WTC11 (cell line): Measurements from ENCODE around the gene PDPK1. TPM values are rescaled to one million over a fixed set of nuclear protein-coding genes. Genes with fewer than 3 reads are reported as not detected.
A peak's percentile ranks its signal among the peaks of the same experiment; 100 is the strongest.
"Not testable (repeated sequence)": the region's sequence is repeated elsewhere in the genome, so short reads cannot be mapped to it uniquely, and the experiment has no call there.

Experiments used
- ATAC-seq: fragments of 200-7000 bp; cut with Tn5 transposase; 2 replicates; pipeline ENCODE4 v1.10.0; 2021; ENCODE audit warnings: mild to moderate bottlenecking, moderate library complexity
- CTCF ChIA-PET: fragments of 300-600 bp; sonication (Branson Sonifier 250); formaldehyde crosslinking; loops from one replicate; lab custom pipeline; 2021; ENCODE audit warnings: antibody characterized with exemption; lab: Charles Lee
- POLR2A ChIA-PET: fragments of 350-600 bp; sonication (Branson Sonifier 250); formaldehyde crosslinking; loops from one replicate; lab custom pipeline; 2021; ENCODE audit warnings: antibody characterized with exemption; lab: Charles Lee
- DNase-seq: peaks from one replicate; pipeline ENCODE4 v3.0.0; 2021; ENCODE audit warnings: low spot score
- H3K27ac Mint-ChIP-seq: 2 replicates; pipeline ENCODE4 v1.8.0; 2021; ENCODE audit warnings: mixed read lengths
- H3K27me3 Mint-ChIP-seq: 2 replicates; pipeline ENCODE4 v1.8.0; 2021; ENCODE audit warnings: low read depth, mild to moderate bottlenecking, moderate library complexity, mixed read lengths
- H3K36me3 Mint-ChIP-seq: 2 replicates; pipeline ENCODE4 v1.8.0; 2021; ENCODE audit warnings: mixed read lengths
- H3K4me1 Mint-ChIP-seq: 2 replicates; pipeline ENCODE4 v1.8.0; 2022; ENCODE audit warnings: mixed read lengths
- H3K4me3 Mint-ChIP-seq: 2 replicates; pipeline ENCODE4 v1.8.0; 2021; ENCODE audit warnings: mild to moderate bottlenecking, moderate library complexity, mixed read lengths
- H3K9me3 Mint-ChIP-seq: 2 replicates; pipeline ENCODE4 v1.8.0; 2021; ENCODE audit warnings: mixed read lengths
- AR ChIP-seq: fragments of 250-450 bp; sonication (Bioruptor Pico); IDR thresholded peaks from 2 replicates; pipeline ENCODE4 v1.9.0; 2021; ENCODE audit warnings: mild to moderate bottlenecking
- ATF3 ChIP-seq: sonication (generic); formaldehyde crosslinking; conservative IDR thresholded peaks from 2 replicates; pipeline ENCODE4 v1.8.1; 2022; ENCODE audit warnings: mild to moderate bottlenecking, missing genetic modification reagents
- GABPB1 ChIP-seq: sonication (generic); formaldehyde crosslinking; IDR thresholded peaks from 2 replicates; pipeline ENCODE4 v1.8.1; 2023; ENCODE audit warnings: mild to moderate bottlenecking, missing genetic modification reagents
- GTF2I ChIP-seq: fragments of 250-450 bp; sonication (Bioruptor Pico); conservative IDR thresholded peaks from 2 replicates; pipeline ENCODE4 v1.4.0; 2021; ENCODE audit warnings: mild to moderate bottlenecking
- total RNA-seq: library from RNA; stranded (reverse); gene quantifications from 3 replicates; pipeline ENCODE4 v1.2.3, GENCODE V29; 2021

Gene PDPK1
- total RNA-seq, 1 experiment from 2014 or later = 31.4 TPM

- ATAC-seq, POLR2A ChIA-PET, CTCF ChIA-PET, DNase-seq, H3K4me3 Mint-ChIP-seq, H3K36me3 Mint-ChIP-seq, H3K9me3 Mint-ChIP-seq, H3K27me3 Mint-ChIP-seq, H3K27ac Mint-ChIP-seq: not testable (repeated sequence)
- peaks cover 12% of the 10 kb centered on the region for H3K4me1 Mint-ChIP-seq
- TF ChIP-seq GABPB1 (CRISPR knock-in tag) = peak; percentile 39; the same call in 1 of the 2 replicates
These were observed 3.6 kb downstream of the PDPK1 start for GRCh38 chr16:2541409-2541808.

- H3K27me3 Mint-ChIP-seq, H3K9me3 Mint-ChIP-seq, DNase-seq, ATAC-seq, H3K36me3 Mint-ChIP-seq, H3K4me3 Mint-ChIP-seq, H3K4me1 Mint-ChIP-seq: not testable (repeated sequence)
- ChIA-PET CTCF (interaction anchor here (0.6 kb wide), 2 partner anchors 11 to 31 kb away, joined by 3 read pairs; no protein-coding TSS in a partner anchor), POLR2A (interaction anchor here (0.6 kb wide), 1 partner anchor 8 kb away, joined by 3 read pairs; no protein-coding TSS in a partner anchor)
- H3K27ac Mint-ChIP-seq = peak overlapping the region; percentile 32; the same call in 1 of the 2 replicates
These were observed 6.0 kb downstream of the PDPK1 start for GRCh38 chr16:2543771-2544170.

- not testable (repeated sequence) for H3K9me3 Mint-ChIP-seq, H3K36me3 Mint-ChIP-seq
These were observed 12.6 kb downstream of the PDPK1 start for GRCh38 chr16:2550283-2550878.

GRCh38 chr16:2551420-2551889 lies 13.6 kb downstream of the PDPK1 start:
- peak; percentile 44; the same call in 1 of the 2 replicates for TF ChIP-seq AR (CRISPR knock-in tag)
- TF ChIP-seq ATF3 (CRISPR knock-in tag) = peak; percentile 85; the same call in 1 of the 2 replicates
- 0 out of 2 replicates have a peak, but pooled peaks have one; percentile 38 for TF ChIP-seq GTF2I (CRISPR knock-in tag)
- TF ChIP-seq GABPB1 (CRISPR knock-in tag) = peak; percentile 76
- TF ChIP-seq, all 79 proteins: peak for 4; not testable (repeated sequence) for 75
- not testable (repeated sequence) for H3K4me1 Mint-ChIP-seq
- peak overlapping the region; percentile 84 for H3K27ac Mint-ChIP-seq

More at GRCh38 chr16:2550283-2550878, 12.6 kb downstream of the PDPK1 start:
- CTCF ChIA-PET, POLR2A ChIA-PET, DNase-seq, ATAC-seq, H3K4me3 Mint-ChIP-seq, H3K27ac Mint-ChIP-seq, H3K27me3 Mint-ChIP-seq, H3K4me1 Mint-ChIP-seq: not testable (repeated sequence)

GRCh38 chr16:2554709-2555425 lies 17.0 kb downstream of the PDPK1 start:
- DNase-seq, H3K36me3 Mint-ChIP-seq, ATAC-seq, CTCF ChIA-PET, H3K4me3 Mint-ChIP-seq, H3K27me3 Mint-ChIP-seq, H3K9me3 Mint-ChIP-seq, H3K4me1 Mint-ChIP-seq, H3K27ac Mint-ChIP-seq, POLR2A ChIA-PET: not testable (repeated sequence)

More at GRCh38 chr16:2551420-2551889, 13.6 kb downstream of the PDPK1 start:
- CTCF ChIA-PET = interaction anchor here (0.6 to 1.2 kb wide), 15 partner anchors 27 to 558 kb away, joined by 3 to 7 read pairs (median 3); partner anchors contain the start of genes CASKIN1 and ECI1
- H3K9me3 Mint-ChIP-seq, H3K4me3 Mint-ChIP-seq, H3K36me3 Mint-ChIP-seq, H3K27me3 Mint-ChIP-seq: not testable (repeated sequence)
- POLR2A ChIA-PET = interaction anchor here (0.6 to 1.3 kb wide), 3 partner anchors 106 to 324 kb away, joined by 3 to 5 read pairs (median 3); no protein-coding TSS in a partner anchor
- DNase-seq = peak; percentile 61
- peak; percentile 82 for ATAC-seq

GRCh38 chr16:2557150-2557549 lies 19.3 kb downstream of the PDPK1 start:
- ATAC-seq, H3K27me3 Mint-ChIP-seq, H3K4me3 Mint-ChIP-seq, POLR2A ChIA-PET, CTCF ChIA-PET, DNase-seq, H3K4me1 Mint-ChIP-seq, H3K36me3 Mint-ChIP-seq, H3K9me3 Mint-ChIP-seq, H3K27ac Mint-ChIP-seq: not testable (repeated sequence)

GRCh38 chr16:2560131-2560797 lies 22.4 kb downstream of the PDPK1 start:
- H3K4me3 Mint-ChIP-seq, H3K27ac Mint-ChIP-seq, CTCF ChIA-PET, H3K27me3 Mint-ChIP-seq, POLR2A ChIA-PET, H3K9me3 Mint-ChIP-seq, H3K36me3 Mint-ChIP-seq, DNase-seq, H3K4me1 Mint-ChIP-seq: not testable (repeated sequence)
- peak; percentile 56 for ATAC-seq
